HG02798 (cell line): ENCODE data around the gene TMEM200B.
"Not testable (repeated sequence)": the region's sequence is repeated elsewhere in the genome, so short reads cannot be mapped to it uniquely, and the experiment has no call there.

Source experiments
- ATAC-seq: cut with Tn5 transposase; IDR thresholded peaks from one replicate; pipeline ENCODE4 v1.9.1; 2021; ENCODE audit warnings: mild to moderate bottlenecking; ENCODE audit not compliant: unreplicated experiment, poor library complexity

Gene TMEM200B

DNA sequence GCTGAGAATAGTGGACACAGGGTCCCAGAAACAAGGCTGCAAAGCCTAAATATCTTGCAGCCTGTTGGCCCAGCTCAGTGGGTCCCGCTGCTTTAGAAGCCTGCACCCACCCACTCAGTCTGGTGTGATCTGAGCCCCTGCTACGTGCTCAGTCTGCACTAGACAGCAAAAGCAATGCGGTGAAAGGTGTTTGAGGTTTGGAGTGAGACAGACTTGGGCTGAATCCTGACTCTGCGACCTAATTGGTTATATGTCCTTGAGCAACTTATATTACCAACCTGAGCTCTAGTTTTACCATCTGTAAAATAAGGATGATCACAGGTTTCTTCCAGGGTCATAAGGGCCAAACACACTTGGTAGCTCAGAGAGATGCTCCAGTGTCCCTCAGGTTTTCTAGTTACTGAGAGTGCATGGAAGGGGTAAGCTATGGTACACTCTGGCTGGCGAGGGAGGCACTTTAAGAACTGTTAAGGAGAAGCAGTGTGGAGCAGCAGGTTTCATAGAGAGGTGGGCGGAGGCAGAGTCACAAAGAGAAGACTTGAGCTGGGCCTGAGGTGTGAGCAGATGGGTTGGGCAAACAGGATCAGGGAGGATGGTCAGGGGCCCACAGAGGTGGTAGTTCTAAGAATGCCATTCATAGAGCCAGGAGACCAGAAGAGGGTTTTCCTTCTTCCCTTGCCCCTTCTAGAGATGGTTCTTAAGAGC lies 10.1 kb downstream of the TMEM200B start:
- no peak for ATAC-seq

- no peak for ATAC-seq
Observed at GRCh38 chr1:29112705-29113412, 10.8 kb downstream of the TMEM200B start.

GRCh38 chr1:29108041-29108440 lies 15.7 kb downstream of the TMEM200B start:
- ATAC-seq = not testable (repeated sequence)

- no peak for ATAC-seq
Observed at GRCh38 chr1:29105822-29106221, 17.9 kb downstream of the TMEM200B start.

GRCh38 chr1:29100487-29100886 lies 23.2 kb downstream of the TMEM200B start:
- no peak for ATAC-seq

DNA sequence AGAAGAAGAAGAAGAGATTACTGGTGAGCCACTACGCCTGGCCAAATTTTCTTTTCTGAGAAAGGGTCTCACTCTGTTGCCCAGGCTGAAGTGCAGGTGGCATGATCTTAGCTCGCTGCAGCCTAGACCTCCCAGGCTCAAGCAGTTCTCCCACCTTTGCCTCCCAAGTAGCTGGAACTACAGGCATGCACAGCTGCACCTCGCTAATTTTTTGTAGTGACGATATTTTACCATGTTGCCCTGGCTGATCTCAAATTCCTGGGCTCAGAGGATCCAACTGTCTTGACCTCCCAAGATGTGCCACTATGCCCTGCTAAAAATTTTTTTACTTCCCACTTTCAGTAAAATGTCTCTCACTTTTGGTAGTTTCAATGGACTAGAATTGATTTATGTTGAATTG lies 24.4 kb downstream of the TMEM200B start:
- no peak for ATAC-seq

DNA sequence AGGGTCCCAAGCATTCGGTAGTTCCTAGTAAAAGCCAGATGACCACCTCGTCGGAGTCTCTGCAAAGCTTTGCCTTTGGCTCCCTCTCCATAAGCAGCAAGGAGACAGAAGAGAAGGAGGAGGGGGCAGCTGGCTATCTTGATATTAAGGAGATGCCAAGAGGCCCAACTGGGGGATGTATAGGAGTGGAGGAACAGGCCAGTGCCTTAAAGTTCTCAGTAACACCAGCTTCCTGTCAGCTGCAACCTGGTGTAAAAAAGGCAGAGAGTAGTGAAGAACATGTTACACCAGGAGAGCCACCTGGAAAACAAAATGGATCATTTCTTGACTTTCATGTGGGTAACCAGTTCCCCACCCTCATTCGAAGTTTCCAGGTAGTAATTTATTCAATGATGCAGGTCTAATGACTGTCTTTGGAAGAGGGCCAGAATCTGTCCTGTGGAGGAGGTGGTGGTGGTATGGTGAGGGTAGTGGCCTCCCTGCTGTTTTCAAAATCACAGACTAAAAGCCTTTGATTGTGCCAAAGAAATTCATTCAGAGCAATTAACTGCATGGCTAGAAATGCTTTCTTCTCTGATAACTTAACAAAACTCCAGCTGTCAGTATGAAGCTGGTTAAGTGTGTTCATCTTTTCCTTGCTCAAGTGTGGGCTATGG lies 27.3 kb downstream of the TMEM200B start:
- no peak for ATAC-seq

- no peak for ATAC-seq
Observed at GRCh38 chr1:29094954-29095353, 28.7 kb downstream of the TMEM200B start.

GRCh38 chr1:29094433-29094832 lies 29.3 kb downstream of the TMEM200B start:
- ATAC-seq = no peak

- ATAC-seq = not testable (repeated sequence)
Observed at GRCh38 chr1:29092704-29093103, 31.0 kb downstream of the TMEM200B start.

DNA sequence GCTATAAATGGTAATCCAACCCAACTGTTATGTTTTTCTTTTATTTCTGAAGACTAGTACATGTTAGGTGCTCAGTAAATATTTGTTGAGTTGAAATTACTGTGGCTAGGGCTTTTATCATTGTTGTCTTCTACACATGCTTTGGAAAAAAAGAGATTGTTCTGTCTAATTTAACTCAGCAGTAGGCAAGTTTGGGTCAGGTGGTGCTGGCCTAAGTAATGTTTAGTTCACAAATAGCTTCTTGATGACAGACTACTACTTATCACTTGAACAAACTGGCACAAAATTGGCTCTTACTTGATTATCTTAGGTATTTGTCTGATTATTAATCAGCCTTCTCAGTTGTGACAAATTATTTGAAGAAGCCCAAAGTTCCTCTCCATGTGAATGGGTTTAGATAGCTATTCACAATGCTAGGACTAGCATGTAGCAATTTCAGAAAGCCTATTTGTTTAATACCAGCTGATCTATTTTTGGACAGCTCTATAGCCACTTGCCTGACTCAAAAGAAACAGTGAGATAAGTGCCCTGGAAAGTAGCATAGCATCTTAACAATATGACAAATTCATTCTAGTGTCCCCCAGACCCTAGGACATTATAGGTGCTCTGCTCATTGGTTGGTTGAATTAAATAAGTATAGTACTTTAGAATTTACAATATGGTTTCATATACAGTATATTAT lies 32.6 kb downstream of the TMEM200B start:
- ATAC-seq = no peak

DNA sequence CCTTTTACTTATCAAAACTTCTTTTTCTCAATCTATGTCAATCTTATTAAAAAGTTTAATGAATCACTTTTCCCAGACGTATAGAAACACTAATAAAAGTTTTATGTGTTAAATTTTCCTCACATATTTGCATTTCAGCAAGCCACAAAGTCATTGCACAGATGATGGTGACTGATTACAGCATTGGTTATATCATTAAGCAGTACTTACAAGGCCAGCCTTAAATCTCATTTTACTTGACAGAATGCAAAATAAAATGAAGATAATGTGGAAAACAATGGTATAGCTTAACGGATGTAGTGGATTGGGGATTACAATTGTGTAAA lies 39.5 kb downstream of the TMEM200B start:
- no peak for ATAC-seq

DNA sequence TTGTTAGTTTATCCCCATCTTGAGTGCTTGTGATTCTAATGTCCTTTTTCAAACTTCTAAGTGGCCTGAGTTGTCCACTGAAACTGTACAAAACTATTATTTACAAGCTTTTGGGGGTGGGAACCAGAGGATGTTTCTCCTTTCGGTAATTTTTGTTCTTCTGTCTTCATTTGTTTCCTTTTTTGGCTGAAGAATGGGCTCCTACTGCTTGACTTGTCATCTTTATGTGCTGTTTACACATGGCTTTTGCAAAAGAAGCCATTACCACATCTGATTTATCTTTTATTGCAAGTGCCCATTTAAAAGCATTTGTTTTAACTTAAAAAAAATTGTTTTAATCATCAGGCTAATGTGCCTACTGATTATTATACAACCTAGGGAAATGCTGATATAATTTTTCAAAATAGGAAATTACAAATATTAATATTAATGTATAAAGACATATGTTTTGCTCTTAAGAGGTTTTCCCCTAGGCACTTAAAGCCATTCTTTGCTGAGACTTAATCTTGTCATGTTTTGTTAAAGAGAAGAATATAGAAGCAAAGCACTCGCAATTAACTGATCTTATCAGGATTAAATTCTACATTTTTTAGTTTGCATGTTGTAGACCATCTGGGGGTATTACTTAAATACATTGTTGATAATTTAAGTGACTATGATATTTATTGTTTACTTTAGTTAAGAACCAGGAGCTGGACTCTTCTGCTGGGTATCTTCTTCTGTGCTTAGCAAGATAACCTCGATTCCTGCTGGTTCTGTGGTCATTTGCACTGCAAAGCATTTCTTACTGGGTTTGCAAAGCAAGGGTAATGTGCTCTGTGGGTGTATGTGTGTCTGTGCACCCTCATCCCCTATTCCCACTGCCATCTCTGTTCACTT lies 40.1 kb downstream of the TMEM200B start:
- no peak for ATAC-seq

DNA sequence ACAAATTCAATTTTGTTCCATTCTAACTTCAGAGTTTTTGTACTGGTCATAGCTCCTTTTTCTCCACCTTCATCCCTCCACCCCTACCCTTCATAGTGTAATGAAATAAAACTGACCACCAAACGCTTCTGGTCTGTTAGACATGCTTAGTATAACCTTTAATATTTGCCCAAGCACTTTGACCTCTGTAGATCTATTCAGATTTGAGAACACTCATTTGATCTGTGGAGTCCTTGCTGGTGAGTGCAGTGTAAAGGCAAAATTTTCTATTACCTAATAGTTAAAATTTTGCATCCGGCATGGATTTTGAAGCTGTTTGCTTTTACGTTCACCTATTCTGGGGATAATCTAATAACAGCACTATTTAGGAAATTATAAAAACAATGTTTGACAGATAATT lies 41.2 kb downstream of the TMEM200B start:
- no peak for ATAC-seq

DNA sequence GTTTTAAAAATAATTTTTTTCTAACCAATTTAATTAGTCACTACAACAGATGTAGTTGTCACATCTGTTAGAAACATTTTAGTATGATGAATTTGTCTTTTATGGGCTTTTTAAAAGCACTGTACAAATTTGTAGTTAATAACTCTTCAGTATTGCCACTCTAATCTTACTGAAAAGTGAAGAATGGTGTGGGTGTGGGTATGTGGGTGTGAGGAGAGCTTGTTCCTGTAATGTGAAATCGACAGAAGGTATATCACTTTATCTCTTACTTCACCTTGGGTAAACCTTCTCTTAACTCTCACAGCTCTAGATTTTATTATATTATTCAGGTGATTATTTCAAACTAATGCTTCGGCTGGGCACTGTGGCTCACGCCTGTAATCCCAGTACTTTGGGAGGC lies 42.5 kb downstream of the TMEM200B start:
- no peak for ATAC-seq

- ATAC-seq = not testable (repeated sequence)
Observed at GRCh38 chr1:29079916-29080629, 43.6 kb downstream of the TMEM200B start.

DNA sequence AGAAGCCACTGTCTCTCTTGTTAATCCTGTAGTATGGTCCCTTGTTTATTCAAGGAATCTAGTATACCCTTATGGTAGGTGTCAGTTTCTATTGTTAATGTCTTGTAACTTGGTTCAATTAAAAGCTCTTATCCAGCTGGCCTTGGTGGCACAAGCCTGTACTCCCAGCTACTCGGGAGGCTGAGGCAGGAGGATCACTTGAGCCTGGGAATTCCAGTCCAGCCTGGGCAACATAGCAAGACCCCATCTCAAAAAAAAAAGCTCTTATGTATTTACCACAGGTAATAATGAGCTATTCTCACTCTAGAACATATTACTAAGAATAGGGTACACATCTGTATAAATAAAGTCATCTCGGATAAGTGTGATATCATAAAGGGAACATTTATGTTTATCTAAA lies 46.5 kb downstream of the TMEM200B start:
- ATAC-seq = no peak
